KMS-11 (cell line): ENCODE results near the gene SULT4A1.

ENCODE experiments used
- H2AFZ ChIP-seq: fragments of 200-600 bp; sonication (generic); 2 replicates; pipeline ENCODE4 v1.6.1; 2016; ENCODE audit warnings: antibody characterized with exemption, mixed run types, low read depth
- H3K27ac ChIP-seq: fragments of 200-600 bp; sonication (generic); 2 replicates; pipeline ENCODE4 v1.6.1; 2016; ENCODE audit warnings: mild to moderate bottlenecking, mixed run types
- H3K27me3 ChIP-seq: fragments of 200-600 bp; sonication (generic); 2 replicates; pipeline ENCODE4 v1.6.1; 2017; ENCODE audit warnings: mild to moderate bottlenecking, low read depth, mixed run types, moderate library complexity; ENCODE audit not compliant: insufficient read depth
- H3K36me3 ChIP-seq: fragments of 200-600 bp; sonication (generic); 2 replicates; pipeline ENCODE4 v1.6.1; 2017; ENCODE audit warnings: mild to moderate bottlenecking, mixed run types; ENCODE audit not compliant: insufficient read depth
- H3K4me1 ChIP-seq: fragments of 200-600 bp; sonication (generic); 2 replicates; pipeline ENCODE4 v1.6.1; 2016; ENCODE audit warnings: mild to moderate bottlenecking, low read depth, mixed run types; ENCODE audit not compliant: poor library complexity, severe bottlenecking
- H3K4me2 ChIP-seq: fragments of 200-600 bp; sonication (generic); 2 replicates; pipeline ENCODE4 v1.7.0; 2016; ENCODE audit warnings: mild to moderate bottlenecking, mixed run types
- H3K4me3 ChIP-seq: fragments of 200-600 bp; sonication (generic); IDR thresholded peaks from 2 replicates; pipeline ENCODE4 v1.6.1; 2017; ENCODE audit warnings: low read depth, low read length, mixed read lengths; ENCODE audit not compliant: insufficient read depth
- H3K79me2 ChIP-seq: fragments of 200-600 bp; sonication (generic); 2 replicates; pipeline ENCODE4 v1.6.1; 2016; ENCODE audit warnings: low read depth, mixed run types; ENCODE audit not compliant: insufficient read depth
- H3K9ac ChIP-seq: fragments of 200-600 bp; sonication (generic); 2 replicates; pipeline ENCODE4 v1.6.1; 2016; ENCODE audit warnings: mild to moderate bottlenecking, mixed run types
- H4K20me1 ChIP-seq: fragments of 200-600 bp; sonication (generic); 2 replicates; pipeline ENCODE4 v1.6.1; 2016; ENCODE audit warnings: mild to moderate bottlenecking, mixed run types; ENCODE audit not compliant: insufficient read depth
- CTCF ChIP-seq: fragments of 200-600 bp; sonication (generic); conservative IDR thresholded peaks from 2 replicates; pipeline ENCODE4 v1.6.1; 2017; ENCODE audit warnings: low read depth, mild to moderate bottlenecking, antibody characterized with exemption, low read length, moderate library complexity, mixed read lengths

The SULT4A1 gene

GRCh38 chr22:43862074-43862881 lies at the start of gene SULT4A1:
Gene SULT4A1, minus strand, starts transcription at chr22:43862513. Its CDS starts 131 bp downstream, at chr22:43862382.
- Histone ChIP-seq H3K4me2 (no peak within 1 kb of the TSS), H3K27ac (no peak within 1 kb of the TSS), H3K27me3 (peaks cover 11% of the 10 kb centered on the region; the same call in 1 of the 2 replicates), H3K36me3 (no peaks in the 10 kb centered on the region), H2AFZ (no peak within 1 kb of the TSS), H3K4me1 (no peaks in the 10 kb centered on the region), H3K79me2 (no peaks in the 10 kb centered on the region), H3K4me3 (no peak within 1 kb of the TSS), H4K20me1 (no peaks in the 10 kb centered on the region), H3K9ac (no peak within 1 kb of the TSS)
- TF ChIP-seq CTCF, result no peak

GRCh38 chr22:43911351-43911750 lies 49.0 kb upstream of the SULT4A1 start:
- no peak for TF ChIP-seq CTCF
- Histone ChIP-seq H4K20me1 (no peaks in the 10 kb centered on the region), H3K4me3 (no peak overlapping the region), H2AFZ (no peak overlapping the region), H3K27ac (no peak overlapping the region), H3K9ac (no peak overlapping the region), H3K4me1 (no peaks in the 10 kb centered on the region), H3K79me2 (no peaks in the 10 kb centered on the region), H3K36me3 (no peaks in the 10 kb centered on the region), H3K4me2 (no peak overlapping the region), H3K27me3 (peaks cover 6% of the 10 kb centered on the region; the same call in 1 of the 2 replicates)

- Histone ChIP-seq H3K4me2 (no peak overlapping the region), H3K4me1 (no peaks in the 10 kb centered on the region), H3K4me3 (no peak overlapping the region), H2AFZ (no peak overlapping the region), H4K20me1 (no peaks in the 10 kb centered on the region), H3K36me3 (no peaks in the 10 kb centered on the region), H3K27me3 (peaks cover 9% of the 10 kb centered on the region; the same call in 1 of the 2 replicates), H3K79me2 (no peaks in the 10 kb centered on the region), H3K9ac (no peak overlapping the region), H3K27ac (no peak overlapping the region)
- no peak for TF ChIP-seq CTCF
These were observed 47.9 kb upstream of the SULT4A1 start for GRCh38 chr22:43910178-43910695.

- H3K79me2 ChIP-seq, result no peaks in the 10 kb centered on the region
- TF ChIP-seq CTCF, result no peak
- H2AFZ ChIP-seq, result no peak overlapping the region
- peaks cover 9% of the 10 kb centered on the region; the same call in 1 of the 2 replicates for H3K27me3 ChIP-seq
- H3K27ac ChIP-seq, result no peak overlapping the region
- H4K20me1 ChIP-seq, result no peaks in the 10 kb centered on the region
- H3K4me1 ChIP-seq, result no peaks in the 10 kb centered on the region
- no peak overlapping the region for H3K4me2 ChIP-seq
- no peak overlapping the region for H3K9ac ChIP-seq
- H3K36me3 ChIP-seq, result no peaks in the 10 kb centered on the region
- H3K4me3 ChIP-seq, result no peak overlapping the region
These were observed 47.4 kb upstream of the SULT4A1 start for GRCh38 chr22:43909708-43910107.
